ENCODE measurements around the gene TTC34.
A peak's percentile ranks its signal among the peaks of the same experiment; 100 is the strongest.
"Not testable (repeated sequence)": the region's sequence is repeated elsewhere in the genome, so short reads cannot be mapped to it uniquely, and the experiment has no call there.

TTC34 gene

DNA sequence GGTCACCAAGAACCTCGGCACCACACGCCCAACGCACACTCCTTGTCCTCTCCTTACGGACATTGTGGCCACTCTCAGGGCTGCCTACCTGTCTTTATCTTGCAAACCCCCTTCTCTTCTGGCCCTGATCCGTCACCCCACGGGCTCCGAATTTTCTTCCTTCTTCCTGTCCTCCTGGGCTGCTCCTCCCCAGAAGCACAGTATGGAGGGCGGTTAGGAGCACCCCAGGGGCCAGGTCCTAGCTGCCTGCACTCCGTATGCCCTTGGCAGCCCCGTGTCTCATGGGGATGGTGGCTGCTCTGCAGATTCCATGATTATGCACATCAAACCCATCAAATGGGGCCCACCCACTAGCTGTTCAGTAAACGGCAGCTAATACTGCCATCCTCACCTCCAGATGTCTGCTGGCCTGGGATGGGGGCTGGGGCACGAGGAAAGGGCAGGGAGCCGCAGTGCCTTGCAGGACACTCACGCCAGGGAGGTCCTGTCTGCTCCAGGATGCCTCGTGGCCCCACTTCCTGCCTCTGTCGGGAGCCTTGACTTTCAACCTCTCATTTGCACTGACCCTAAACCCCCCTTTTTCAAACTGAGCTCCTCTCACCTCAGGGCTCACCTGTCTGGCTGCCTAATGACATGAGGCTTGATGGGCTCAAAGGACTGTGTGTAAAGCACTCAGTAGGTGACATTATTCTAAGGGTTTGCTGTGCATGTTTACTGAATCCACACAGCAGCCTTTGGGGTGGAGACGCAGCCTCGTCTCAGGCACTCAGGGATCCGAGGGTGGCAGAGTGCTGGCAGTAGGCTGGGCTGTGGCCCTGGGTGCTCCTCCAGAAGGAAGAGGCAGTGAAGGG, 4.4 kb downstream of the TTC34 start:
- no peak for DNase-seq

DNA sequence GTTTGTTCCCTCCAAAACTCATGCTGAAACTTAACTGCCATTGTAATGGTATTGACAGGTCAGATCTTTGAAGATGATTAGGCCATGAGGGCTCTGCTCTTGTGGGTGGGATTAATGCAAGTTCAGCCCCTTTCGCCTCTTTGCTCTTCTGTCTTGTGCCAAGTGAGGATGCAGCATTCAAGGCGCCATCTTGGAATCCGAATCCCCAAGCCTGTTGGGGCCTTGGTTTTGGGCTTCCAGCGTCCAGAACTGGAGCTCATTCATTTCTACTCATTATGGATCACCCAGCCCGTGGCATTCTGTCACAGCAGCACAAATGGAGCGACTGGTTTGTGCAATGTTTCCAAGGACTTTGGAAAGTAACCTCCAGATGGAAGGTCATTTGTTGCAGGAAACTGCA, 5.6 kb downstream of the TTC34 start:
- DNase-seq, result no peak

DNA sequence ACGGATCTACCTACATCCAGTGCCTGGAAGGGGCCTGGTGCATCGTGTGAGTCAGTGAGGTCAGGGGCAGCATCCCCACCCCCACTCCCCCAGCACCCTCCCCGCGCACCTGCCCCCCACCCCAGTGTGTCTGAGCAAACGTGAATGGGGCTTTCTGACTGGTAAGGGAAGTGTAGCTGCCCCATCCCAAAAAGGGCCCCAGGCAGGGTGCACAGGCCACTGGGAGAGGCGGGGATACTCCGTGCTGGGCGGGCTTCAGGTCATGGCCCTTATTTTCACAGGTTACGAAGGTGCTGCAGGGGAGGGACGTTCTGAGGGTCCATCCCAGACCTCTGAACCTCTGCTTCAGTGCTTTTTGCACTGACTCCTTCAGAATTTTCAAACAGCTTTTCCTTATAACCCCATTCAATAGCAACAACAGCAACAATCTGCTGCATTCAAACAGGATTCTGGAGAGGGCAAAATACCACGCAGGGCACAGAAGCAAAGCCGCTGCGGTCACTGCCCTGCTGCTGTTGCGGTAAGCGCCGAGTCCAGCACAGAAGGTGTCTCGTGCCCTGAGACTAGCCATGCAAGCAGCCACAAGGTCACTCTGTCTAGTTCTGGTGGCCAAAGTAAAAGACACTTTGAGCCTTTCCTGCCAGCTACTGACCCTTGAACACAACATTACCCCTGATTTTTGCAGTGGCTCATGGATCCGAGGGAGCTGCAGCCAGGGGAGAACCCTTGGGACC, 10.3 kb downstream of the TTC34 start:
- DNase-seq, result no peak

DNA sequence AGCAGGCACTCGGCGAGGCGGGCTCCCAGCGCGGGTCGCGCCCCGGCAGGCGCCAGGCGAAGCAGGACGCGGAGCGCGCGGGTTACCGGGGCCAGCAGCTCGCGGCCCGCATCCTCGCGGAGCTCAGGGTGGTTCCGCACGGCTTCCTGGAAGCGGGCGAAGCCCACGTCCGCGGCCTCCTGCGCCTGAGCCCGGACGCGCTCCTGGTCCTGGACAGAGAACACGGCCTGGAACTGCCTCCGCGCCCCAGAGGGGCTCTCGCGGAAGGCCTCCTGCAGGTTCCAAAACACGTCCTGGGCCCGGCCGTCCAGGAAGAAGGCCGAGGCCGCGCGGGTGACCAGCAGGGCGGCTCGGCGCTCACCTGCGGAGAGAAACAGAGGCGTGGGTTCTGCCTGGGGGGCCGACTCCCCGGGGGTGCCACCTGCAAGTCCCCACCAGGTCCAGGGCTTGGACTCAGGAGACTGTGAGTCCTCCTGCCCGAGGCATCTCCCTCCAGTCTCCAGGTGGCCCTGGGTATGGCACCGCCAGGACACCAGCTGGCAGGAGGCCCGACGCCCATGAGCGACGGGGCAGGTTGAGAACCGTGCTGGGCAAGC, 11.4 kb downstream of the TTC34 start:
- DNase-seq, result no peak

DNA sequence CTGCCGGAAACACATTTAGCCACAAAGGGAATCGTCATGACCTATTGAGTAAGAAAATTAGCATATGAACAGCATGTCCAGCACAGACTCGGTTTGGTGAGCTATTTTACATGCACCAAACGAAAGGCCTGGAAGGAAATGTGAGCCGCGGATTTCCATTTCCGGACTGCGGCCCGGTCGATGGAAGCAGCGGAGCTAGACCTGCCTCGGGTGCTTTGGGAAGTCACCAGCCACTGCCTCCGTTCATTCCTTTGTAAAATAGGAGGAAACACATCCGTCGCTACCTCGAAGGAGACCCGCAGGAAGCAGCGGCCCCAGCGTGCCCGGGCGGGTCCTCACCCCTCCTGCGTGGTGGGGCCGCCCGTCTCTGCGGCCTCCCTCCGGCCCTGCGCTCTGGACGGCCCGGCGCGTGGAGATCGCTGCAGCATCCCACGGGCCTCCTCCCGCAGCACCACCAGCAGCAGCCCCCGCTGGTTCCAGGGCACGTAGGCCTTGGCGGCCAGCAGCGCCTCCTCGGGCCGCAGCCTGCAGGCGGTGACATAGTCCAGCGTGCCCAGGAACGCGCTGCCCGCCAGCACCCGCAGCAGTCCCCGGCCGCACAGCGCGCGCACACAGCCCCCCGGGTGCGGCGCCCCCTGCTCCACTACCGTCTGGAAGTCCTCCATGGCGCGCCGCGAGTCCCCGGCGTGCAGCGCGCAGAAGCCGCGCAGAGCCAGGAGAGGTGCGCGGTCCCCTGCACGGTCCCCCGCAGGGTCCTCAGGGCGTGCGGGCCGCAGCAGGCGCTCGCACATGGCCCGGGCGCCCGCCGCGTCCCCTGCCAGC, 12.1 kb downstream of the TTC34 start:
- no peak for DNase-seq

DNA sequence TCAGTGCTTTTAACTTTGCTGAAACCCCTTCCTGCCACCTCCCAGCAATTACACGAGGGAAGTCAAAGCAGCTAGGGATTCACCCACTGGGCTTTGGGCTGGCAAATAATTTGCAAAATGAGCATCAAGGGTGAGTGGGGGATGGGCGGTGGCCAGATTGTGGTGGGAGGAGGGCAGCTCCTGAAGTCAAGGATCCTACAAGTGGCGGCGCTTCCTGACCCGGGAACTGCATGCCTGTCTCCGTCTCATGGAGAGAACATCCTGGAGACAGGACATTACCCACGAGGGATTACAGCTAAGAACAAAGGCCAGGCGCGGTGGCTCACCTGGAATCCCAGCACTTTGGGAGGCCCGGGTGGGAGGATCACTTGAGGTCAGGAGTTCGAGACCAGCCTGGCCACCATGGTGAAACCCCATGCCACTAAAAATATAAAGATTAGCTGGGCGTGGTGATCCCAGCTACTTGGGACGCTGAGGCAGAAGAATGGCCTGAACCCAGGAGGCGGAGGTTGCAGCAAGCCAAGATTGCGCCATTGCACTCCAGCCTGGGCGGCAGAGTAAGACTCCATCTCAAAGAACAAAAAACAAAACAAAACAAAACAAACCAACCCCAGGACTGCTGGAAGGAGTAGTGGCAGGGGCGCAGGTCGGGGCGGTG, 12.9 kb downstream of the TTC34 start:
- DNase-seq, result no peak

DNA sequence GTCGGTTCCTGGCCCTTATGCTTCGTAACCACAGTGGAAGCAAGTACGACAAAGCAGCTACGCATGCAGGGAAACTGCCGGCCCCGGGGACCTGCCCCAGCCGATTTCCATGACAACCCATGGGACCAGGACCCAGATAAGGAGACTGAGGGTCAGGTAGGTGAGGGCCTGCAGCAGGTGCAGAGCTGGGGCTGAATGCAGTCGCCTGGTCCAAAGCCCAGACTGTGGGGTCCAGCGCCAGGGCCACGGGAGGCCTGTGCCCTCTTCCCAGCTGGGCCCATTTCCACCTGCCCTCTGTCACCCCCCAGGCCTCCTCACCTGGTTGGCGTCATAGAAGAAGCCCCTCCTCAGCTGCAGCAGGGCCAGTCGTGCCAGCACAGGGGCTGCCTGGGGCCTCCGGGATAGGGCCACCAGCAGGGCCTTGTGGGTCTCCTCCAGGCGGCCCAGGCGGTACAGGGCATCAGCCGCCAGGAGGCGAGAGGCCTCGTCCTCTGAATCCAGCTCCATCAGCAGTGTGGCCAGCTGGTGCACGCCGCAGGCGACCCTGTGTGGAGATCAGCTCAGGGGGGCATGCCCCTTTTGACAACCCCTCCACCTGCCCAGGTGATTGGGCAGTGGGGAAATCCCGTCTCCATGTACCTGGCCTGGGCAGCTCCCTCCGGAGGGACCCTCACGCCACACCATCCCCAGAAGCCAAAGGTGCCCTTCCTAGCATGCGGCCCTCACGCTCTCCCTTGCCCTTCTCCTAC, 14.2 kb downstream of the TTC34 start:
- DNase-seq, result no peak

DNA sequence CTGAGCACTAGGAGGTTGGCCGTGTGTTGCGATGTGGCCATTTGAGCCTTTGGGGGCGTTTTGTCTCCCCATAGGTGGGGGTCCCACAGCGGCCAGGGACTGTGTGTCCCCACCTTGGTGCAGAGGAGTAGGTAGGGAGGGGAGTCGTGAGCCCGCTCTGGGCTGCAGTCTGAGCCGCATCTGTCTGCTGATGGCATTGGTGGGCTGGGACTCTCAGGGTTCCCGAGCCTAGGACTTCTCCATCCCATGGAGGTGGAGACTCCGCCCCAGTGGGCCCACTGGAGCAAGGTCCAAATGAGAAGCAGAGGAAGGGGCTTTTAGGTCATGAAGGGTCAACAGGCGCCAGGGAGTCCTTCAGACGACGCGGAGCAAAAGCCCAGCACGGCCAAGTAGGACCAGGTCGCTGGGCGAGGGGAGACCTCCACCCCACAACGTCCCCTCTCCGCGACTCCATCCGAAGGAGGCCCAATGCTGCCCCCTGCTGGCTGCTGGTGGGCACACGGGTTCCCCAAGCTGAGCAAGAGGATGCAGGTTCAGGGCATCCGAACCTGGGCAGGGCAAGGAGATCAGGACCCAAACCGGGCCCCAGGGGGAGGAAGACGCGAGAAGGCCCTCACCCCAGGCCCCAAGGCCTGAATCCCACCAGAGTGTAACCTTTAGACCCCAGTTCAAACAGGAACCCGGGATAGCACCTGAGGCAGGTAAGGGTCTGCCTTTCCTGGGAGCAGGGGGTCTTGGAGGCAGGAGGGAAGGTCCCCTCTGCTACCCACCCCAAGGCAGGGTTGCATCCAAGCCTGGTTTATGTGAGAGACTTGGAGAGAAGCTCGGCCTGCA, 14.9 kb downstream of the TTC34 start:
- peak; percentile 72 for DNase-seq

DNA sequence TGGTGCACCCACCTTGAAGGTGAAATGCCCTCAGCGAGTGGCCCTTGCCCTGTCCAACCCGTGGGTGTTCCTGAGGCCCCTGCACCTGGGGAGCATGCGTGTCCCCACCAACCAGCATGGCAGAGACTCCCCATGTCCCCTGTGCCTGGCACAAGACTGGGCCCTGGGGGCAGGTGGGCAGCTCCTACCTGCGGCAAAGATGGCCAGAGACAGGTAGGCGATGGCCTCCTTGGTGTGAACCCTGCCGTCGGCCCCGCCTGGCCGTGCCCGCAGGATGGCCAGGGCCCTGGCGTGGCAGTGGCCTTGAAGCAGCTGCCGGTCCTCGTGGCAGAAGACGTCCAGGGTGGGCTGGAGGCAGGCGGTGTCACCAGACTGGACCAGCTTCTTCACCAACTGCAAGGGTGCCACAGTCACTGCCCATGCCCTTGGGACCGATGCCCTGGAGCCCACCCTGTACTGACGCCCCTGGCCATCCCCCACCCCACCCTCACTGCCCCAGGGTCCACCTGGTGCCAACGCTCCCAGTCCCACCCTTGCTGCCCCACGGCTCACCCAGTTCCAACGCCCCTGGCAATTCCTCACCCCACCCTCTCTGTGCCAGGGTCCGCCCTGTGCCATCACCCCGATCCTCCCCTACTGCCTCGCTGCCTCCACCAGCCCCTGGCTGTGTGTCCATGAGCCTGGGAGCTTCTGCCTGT, 15.7 kb downstream of the TTC34 start:
- DNase-seq, result no peak

DNA sequence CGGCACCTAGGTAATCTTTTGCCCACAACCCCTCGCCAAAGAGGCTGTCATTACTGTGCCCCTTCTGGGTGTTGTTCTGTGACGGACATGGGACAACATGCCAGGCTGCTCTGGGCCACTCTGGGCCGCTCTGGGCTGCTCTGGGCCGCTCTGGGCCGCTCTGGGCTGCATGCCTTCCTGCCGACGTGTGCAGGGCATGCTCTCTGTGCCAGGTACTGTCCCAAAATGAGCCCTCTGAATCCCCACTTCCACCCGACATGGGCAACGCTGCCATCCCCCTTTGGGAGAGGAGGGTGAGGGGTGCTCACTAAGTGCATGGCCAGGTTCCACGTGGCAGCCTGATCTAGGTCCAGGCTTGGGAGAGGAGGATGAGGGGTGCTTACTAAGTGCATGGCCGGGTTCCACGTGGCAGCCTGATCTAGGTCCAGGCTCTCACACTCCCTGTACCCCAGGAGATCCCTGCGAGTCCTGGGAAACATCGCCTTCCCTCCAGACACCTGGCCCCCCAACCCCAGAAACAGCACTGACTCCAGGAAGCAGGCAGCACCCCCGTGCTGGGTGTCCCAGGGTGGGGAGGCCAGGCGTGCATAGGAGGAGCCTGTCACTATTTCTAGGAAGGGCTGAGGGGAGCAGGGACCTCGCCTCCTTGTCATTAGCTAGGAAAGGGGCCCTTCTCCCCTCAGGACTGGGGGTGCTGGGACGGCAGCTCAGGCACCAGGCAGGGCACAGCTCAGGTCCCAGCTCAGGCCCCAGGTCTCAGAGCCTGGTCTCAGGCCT, 16.5 kb downstream of the TTC34 start:
- no peak for DNase-seq

DNA sequence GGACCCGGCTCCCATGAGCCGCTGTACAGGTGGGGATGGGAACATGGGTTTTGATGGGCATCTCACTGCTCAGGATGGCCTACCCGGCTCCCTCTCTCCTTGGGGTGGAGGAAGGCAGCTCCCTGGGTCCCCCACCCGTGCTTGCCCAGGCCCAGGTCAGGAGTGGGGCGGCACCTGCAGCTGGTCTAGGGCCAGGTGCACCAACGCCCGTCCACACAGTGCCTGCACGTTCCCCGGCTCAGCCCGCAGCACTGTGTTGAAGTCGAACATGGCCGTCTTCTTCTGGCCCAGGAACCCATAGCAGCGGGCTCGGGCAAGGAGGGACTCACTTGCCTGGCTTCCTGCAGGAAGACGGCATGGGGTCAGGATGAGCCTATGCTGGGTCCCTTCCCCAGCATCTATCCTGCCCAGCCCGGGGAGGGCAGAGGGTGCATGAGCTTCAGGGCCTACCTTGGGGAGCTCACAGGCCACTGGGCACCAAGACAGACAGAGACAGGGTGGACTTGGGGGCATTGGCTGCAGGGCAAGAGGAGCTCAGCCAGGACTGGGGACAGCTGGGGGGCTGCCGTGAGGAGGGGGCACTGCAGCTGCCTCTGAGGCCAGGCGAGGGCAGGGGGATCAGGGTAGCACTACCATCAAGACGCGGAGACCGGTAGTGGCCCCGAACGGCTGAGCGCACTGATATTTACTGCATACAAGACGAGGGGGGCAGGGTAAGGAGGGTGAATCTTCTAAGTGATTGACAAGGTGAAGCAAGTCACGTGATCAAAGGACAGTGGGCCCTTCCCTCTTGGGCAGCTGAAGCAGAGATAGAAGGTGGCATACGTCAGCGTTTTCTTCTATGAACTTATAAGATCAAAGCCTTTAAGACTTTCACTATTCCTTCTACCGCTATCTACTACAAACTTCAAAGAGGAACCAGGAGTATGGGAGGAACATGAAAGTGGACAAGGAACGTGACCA, 17.8 kb downstream of the TTC34 start:
- DNase-seq, result no peak

DNA sequence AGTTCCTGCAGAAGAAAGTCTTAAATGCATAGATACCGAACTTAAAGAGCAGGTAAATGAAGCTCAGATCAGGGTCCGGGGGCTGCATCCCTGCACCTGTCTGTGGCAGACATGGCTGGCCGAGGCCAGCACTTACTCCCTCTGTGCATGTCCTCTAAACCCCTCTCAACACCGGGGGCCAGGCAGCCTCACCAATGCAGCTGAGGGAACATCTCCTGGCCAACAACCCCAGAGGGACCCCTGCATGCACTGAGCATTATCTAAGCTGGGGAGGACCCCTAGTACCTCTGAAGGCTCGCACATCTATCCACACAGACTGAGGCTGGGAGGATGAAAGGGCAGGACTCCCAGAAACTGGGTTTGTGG, 18.4 kb downstream of the TTC34 start:
- no peak for DNase-seq

DNA sequence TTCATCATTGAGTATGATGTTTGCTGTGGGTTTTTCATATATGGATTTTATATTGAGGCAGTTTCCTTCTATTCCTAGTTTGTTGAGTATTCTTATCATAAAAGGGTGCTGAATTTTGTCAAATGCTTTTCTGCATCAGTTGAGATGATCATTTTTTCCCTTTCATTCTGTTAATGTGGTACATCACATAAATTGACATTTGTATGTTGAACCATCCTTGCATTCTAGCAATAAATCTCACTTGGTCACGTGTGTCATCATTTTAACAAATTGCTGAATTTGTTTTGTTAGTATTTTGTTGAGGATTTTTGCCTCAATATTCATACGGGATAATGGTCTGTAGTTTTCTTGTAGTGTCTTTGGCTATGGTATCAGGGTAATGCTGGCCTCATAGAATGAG, 19.9 kb downstream of the TTC34 start:
- DNase-seq, result no peak

DNA sequence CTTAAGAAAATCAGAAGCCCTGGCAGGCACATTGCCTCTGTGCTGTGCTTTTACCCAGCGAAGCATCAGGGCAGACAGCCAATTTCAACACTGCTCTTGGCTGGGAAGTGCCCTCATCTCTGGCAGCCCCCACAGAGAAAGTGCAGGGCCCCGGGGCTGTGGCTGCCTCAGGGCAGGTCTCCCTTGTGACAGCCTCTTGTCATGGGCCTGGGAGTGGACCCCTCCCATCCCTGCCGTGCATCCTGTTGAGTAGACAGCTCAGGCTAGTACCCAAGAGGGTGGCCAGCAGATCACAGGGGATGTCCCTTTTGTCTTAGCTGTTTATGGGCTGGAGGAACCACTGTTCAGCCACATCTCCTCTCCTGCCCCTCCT, 23.3 kb downstream of the TTC34 start:
- no peak for DNase-seq

DNA sequence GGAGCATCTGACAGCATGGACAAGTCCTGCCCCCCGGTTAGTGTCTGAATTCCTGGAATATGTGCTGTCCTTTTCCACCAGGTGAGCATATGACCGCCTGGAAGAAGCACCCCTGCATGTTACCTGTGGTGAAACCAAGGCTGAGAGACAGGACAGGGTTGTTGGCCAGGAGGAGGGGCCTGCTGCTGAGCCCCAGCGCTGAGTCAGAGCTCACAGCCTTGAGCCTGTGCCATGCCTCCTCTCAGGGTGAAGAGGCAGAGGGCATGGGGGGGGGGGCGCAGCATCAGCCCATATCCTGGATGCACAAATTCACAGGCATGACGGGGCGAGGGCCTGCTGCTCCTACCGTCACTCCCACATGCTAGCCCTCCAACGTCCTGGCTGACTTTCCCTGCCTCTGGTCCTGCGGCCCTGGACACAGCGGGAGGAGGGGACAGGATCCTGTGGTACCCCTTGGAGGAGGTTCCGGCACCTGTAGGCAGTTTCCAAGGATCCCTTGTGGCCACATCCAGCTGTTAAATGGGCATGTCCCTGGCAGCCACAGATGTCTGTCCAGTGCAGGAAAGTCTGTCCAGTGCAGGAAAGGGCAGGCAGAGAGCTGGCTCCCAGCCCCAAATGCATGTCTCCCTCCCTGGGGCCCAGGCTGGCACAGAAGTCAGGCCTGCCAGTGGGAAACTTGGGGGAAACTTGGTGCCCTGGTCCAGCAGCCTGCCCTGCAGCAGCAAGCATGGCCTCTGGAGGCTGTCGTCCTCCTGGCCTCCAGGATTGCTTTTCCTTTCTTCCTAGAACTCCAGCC, 23.9 kb downstream of the TTC34 start:
- no peak for DNase-seq

DNA sequence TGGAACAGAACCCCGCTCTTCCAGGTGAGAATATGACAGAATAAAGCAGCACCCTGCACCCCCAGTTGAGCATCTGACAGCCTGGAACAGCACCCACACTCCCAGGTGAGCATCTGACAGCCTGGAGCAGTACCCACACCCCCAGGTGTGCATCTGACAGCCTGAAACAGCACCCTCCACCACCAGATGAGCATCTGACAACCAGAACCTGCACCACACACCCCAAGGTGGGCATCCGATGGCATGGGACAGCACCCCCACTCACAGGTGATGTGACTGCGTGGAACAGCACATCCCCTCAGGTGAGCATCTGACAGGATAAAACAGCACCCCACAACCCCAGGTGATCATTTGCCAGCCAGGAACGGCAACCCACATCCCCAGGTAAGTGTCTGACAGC, 26.2 kb downstream of the TTC34 start:
- not testable (repeated sequence) for DNase-seq

DNA sequence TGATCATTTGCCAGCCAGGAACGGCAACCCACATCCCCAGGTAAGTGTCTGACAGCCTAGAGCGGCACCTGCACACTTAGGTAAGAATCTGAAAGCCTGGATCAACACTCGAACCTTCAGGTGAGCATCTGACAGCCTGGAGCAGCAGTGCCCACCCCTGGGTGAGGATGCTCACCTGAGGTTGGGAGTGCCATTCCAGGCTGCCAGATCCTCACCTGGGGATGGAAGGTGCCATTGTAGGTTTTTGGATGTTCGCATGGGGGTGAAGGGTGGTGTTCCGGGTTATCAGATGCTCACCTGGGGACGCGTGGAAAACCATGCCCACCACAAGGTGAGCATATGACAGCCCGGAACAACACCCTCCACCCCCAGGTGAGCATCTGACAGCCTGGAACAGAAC, 33.4 kb downstream of the TTC34 start:
- DNase-seq, result not testable (repeated sequence)

Measured in CD4-positive, alpha-beta T cell treated with Interleukin-10 for 1 hour (primary cell).